GM21723 (cell line): ENCODE results near the gene TMEM131.
"Not testable (repeated sequence)": the region's sequence is repeated elsewhere in the genome, so short reads cannot be mapped to it uniquely, and the experiment has no call there.

Experiments used
- ATAC-seq: cut with Tn5 transposase; IDR thresholded peaks from one replicate; pipeline ENCODE4 v1.9.1; 2021; ENCODE audit warnings: mild to moderate bottlenecking, moderate library complexity; ENCODE audit not compliant: unreplicated experiment

Gene TMEM131

GRCh38 chr2:97995734-97996624 is at the start of gene TMEM131:
TSS of gene TMEM131 (minus strand) at chr2:97995948. CDS start at chr2:97995662, 286 bp downstream.
- peak; percentile 78 for ATAC-seq

GRCh38 chr2:98044730-98045129 is 49.0 kb upstream of the TMEM131 start:
- ATAC-seq = not testable (repeated sequence)

GRCh38 chr2:98043101-98043500 is 47.4 kb upstream of the TMEM131 start:
- ATAC-seq = no peak

GRCh38 chr2:98040331-98040939 is 44.7 kb upstream of the TMEM131 start:
- no peak for ATAC-seq

GRCh38 chr2:98039085-98039756 is 43.5 kb upstream of the TMEM131 start:
- no peak for ATAC-seq

GRCh38 chr2:98037666-98038336 is 42.1 kb upstream of the TMEM131 start:
- ATAC-seq = no peak

- ATAC-seq = no peak
These were observed 41.5 kb upstream of the TMEM131 start for GRCh38 chr2:98037206-98037605.

- ATAC-seq = no peak
These were observed 40.7 kb upstream of the TMEM131 start for GRCh38 chr2:98036349-98037000.

GRCh38 chr2:98034745-98035144 is 39.0 kb upstream of the TMEM131 start:
- no peak for ATAC-seq

- ATAC-seq = no peak
These were observed 36.3 kb upstream of the TMEM131 start for GRCh38 chr2:98032086-98032485.

GRCh38 chr2:98029718-98030222 is 34.0 kb upstream of the TMEM131 start:
- ATAC-seq = no peak

GRCh38 chr2:98028931-98029717 is 33.4 kb upstream of the TMEM131 start:
- ATAC-seq = no peak

- no peak for ATAC-seq
These were observed 32.4 kb upstream of the TMEM131 start for GRCh38 chr2:98028101-98028561.

- peak; percentile 46 for ATAC-seq
These were observed 31.8 kb upstream of the TMEM131 start for GRCh38 chr2:98027538-98027937.

GRCh38 chr2:98026927-98027522 is 31.3 kb upstream of the TMEM131 start:
- ATAC-seq = peak; percentile 84

GRCh38 chr2:98026292-98026691 is 30.5 kb upstream of the TMEM131 start:
- no peak for ATAC-seq

GRCh38 chr2:98025481-98026037 is 29.8 kb upstream of the TMEM131 start:
- no peak for ATAC-seq

- ATAC-seq = not testable (repeated sequence)
These were observed 26.3 kb upstream of the TMEM131 start for GRCh38 chr2:98022067-98022466.
